Suprapubic skin (tissue), 4 donors: ENCODE measurements around the gene ASIC4.

ENCODE experiments used
- POLR2A ChIP-seq, 2 donors: fragments of 450-650 bp; IDR thresholded peaks; one replicate each; pipeline ENCODE4 v1.6.1; 2017; ENCODE audit warnings: antibody characterized with exemption in 2 of 2, mild to moderate bottlenecking in 2 of 2, moderate library complexity in 2 of 2
- POLR2AphosphoS5 ChIP-seq, 3 donors: sonication (generic); formaldehyde crosslinking; IDR thresholded peaks; one replicate each; pipeline ENCODE4 v1.6.1; 2017; ENCODE audit warnings: antibody characterized with exemption in 3 of 3
- TF ChIP-seq, protein P1 (sequence below), 2 donors: fragments of 200-600 bp in 1 of 2; fragments of 450-650 bp in 1 of 2; sonication (generic) in 1 of 2; IDR thresholded peaks; one replicate each; pipeline ENCODE4 v1.5.1; 2016 to 2019; ENCODE audit warnings: antibody characterized with exemption in 2 of 2, mild to moderate bottlenecking in 1 of 2, moderate library complexity in 1 of 2

DNA sequence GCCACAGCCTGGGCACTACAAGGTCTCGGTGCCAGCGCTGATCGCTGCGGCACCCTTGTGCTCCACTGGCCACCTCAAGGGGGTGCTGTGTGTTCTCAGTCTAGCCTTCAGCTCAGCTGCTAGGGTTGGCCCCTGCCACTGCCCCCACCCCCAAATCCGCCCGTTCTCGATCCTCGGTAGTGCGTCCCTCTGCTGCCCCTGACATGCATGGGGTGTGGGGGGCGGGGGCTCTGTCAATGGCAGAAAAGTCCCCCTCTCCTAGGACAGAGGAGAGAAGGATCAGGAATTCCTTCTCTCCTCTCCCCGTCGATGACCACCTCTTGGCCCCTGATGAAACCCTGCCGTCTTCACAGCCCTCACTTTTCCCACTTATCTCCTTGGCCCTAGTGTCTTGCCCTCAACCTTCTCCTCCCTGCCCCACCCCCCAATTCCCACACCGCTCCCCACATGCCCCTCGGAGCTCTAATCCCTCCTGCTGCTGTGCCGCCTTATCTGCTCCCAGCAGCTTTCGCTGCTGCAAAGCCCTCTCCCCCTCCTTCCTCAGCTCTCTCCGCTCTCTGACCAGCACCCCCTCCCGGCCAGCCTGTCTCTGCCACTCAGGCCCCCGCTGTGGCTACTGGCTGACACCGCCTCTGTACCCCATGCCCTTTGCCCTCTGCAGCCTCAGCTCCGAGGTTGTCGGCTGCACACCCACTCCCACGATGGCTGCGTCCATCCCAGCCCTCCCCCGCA lies 4.3 kb upstream of the ASIC4 start:
- TF ChIP-seq, protein P1, sequence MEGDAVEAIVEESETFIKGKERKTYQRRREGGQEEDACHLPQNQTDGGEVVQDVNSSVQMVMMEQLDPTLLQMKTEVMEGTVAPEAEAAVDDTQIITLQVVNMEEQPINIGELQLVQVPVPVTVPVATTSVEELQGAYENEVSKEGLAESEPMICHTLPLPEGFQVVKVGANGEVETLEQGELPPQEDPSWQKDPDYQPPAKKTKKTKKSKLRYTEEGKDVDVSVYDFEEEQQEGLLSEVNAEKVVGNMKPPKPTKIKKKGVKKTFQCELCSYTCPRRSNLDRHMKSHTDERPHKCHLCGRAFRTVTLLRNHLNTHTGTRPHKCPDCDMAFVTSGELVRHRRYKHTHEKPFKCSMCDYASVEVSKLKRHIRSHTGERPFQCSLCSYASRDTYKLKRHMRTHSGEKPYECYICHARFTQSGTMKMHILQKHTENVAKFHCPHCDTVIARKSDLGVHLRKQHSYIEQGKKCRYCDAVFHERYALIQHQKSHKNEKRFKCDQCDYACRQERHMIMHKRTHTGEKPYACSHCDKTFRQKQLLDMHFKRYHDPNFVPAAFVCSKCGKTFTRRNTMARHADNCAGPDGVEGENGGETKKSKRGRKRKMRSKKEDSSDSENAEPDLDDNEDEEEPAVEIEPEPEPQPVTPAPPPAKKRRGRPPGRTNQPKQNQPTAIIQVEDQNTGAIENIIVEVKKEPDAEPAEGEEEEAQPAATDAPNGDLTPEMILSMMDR (IDR thresholded peaks at IDR 0.05), result peak in 1 of 2 donors; percentile 72
- no peak for TF ChIP-seq POLR2A (IDR thresholded peaks at IDR 0.05)
- no peak for TF ChIP-seq POLR2AphosphoS5 (IDR thresholded peaks at IDR 0.05)
